ENCODE measurements around the gene GPC6.

Gene GPC6

GRCh38 chr13:93230261-93230855 is 3.8 kb downstream of the GPC6 start:
- DNase-seq (ENCODE audit: low spot score), result no peak

- no peak for DNase-seq (ENCODE audit: low spot score)
These were observed 5.3 kb downstream of the GPC6 start for GRCh38 chr13:93231867-93232266.

- DNase-seq (ENCODE audit: low spot score), result no peak
These were observed 7.4 kb downstream of the GPC6 start for GRCh38 chr13:93233997-93234416.

GRCh38 chr13:93234459-93234858 is 7.9 kb downstream of the GPC6 start:
- DNase-seq (ENCODE audit: low spot score), result no peak

GRCh38 chr13:93235258-93236015 is 8.8 kb downstream of the GPC6 start:
- DNase-seq (ENCODE audit: low spot score), result no peak

GRCh38 chr13:93238711-93239110 is 12.1 kb downstream of the GPC6 start:
- no peak for DNase-seq (ENCODE audit: low spot score)

- DNase-seq (ENCODE audit: low spot score), result no peak
These were observed 16.9 kb downstream of the GPC6 start for GRCh38 chr13:93243375-93244063.

- no peak for DNase-seq (ENCODE audit: low spot score)
These were observed 17.7 kb downstream of the GPC6 start for GRCh38 chr13:93244141-93244917.

- no peak for DNase-seq (ENCODE audit: low spot score)
These were observed 18.3 kb downstream of the GPC6 start for GRCh38 chr13:93244918-93245280.

GRCh38 chr13:93246069-93246468 is 19.5 kb downstream of the GPC6 start:
- no peak for DNase-seq (ENCODE audit: low spot score)

GRCh38 chr13:93248627-93249047 is 22.0 kb downstream of the GPC6 start:
- no peak for DNase-seq (ENCODE audit: low spot score)

- no peak for DNase-seq (ENCODE audit: low spot score)
These were observed 23.0 kb downstream of the GPC6 start for GRCh38 chr13:93249364-93250306.

GRCh38 chr13:93254775-93255174 is 28.2 kb downstream of the GPC6 start:
- no peak for DNase-seq (ENCODE audit: low spot score)

- no peak for DNase-seq (ENCODE audit: low spot score)
These were observed 30.4 kb downstream of the GPC6 start for GRCh38 chr13:93256998-93257397.

GRCh38 chr13:93259527-93260080 is 33.0 kb downstream of the GPC6 start:
- no peak for DNase-seq (ENCODE audit: low spot score)

- no peak for DNase-seq (ENCODE audit: low spot score)
These were observed 34.0 kb downstream of the GPC6 start for GRCh38 chr13:93260591-93260990.

- no peak for DNase-seq (ENCODE audit: low spot score)
These were observed 36.2 kb downstream of the GPC6 start for GRCh38 chr13:93262729-93263345.

GRCh38 chr13:93264876-93265275 is 38.3 kb downstream of the GPC6 start:
- DNase-seq (ENCODE audit: low spot score), result no peak

- no peak for DNase-seq (ENCODE audit: low spot score)
These were observed 39.2 kb downstream of the GPC6 start for GRCh38 chr13:93265800-93266199.

GRCh38 chr13:93266681-93267080 is 40.1 kb downstream of the GPC6 start:
- DNase-seq (ENCODE audit: low spot score), result no peak

All from SK-N-DZ (cell line).